Renal cortical epithelial cell (primary cell): ENCODE measurements around the gene SELENOM. TPM values are rescaled to one million over a fixed set of nuclear protein-coding genes. Genes with fewer than 3 reads are reported as not detected.
"Not testable (repeated sequence)": the region's sequence is repeated elsewhere in the genome, so short reads cannot be mapped to it uniquely, and the experiment has no call there.

ENCODE experiments used
- DNase-seq: peaks from one replicate; pipeline ENCODE4 v3.0.0-alpha.2; 2011; ENCODE audit warnings: low read depth
- total RNA-seq: library from RNA; depleted of rRNA; stranded (reverse); fragments of >200 nt; gene quantifications from 2 replicates; pipeline ENCODE4 v1.2.3, GENCODE V29; 2014

Gene SELENOM
- total RNA-seq, 1 donor from 2014 or later, result 57.9 TPM

DNA sequence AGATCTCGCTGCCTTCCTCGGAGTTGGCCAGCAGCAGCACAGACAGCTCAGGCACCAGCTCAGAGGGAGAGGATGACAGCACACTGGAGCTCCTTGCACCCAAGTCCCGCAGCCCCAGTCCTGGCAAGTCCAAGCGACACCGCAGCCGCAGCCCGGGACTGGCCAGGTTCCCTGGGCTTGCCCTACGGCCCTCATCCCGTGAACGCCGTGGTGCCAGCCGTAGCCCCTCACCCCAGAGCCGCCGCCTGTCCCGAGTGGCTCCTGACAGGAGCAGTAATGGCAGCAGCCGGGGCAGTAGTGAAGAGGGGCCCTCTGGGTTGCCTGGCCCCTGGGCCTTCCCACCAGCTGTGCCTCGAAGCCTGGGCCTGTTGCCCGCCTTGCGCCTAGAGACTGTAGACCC is 26.5 kb upstream of the SELENOM start:
- no peak for DNase-seq

DNA sequence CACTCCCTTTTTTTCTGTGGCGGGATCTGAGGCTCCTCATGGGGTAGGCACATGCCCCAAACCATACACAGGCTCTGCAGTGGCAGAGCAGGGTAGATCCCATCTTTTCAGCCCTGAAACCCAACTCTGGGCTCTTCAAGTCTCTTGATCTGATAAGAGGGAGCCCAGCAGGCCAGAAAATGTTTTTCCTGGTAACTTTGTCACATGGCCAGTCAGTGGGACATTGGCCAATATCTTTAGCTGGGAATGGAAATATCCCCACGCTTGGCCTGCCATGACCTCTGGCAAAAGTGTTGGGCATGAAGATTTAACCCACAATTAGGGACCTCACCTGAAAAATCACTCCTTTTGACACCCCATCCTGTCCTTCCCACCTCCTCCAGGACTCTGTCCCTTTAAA is 23.5 kb upstream of the SELENOM start:
- DNase-seq, result no peak

DNA sequence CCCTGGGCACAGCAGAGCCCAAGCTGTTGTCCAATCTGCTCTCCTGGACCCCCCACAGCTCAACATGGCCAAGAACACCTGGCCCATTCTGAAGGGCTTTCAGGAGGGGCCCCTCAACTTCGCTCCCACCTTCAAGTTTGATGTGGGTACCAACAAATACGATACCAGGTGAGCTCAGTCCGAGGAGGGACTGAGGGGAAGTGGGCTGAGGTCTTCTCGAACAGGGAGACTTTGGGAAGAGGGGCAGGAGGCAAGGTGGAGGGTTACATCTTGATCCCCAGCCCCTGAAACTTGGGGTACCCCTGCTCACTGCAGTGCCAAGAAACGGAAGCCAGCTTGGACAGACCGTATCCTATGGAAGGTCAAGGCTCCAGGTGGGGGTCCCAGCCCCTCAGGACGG is 20.8 kb upstream of the SELENOM start:
- no peak for DNase-seq

DNA sequence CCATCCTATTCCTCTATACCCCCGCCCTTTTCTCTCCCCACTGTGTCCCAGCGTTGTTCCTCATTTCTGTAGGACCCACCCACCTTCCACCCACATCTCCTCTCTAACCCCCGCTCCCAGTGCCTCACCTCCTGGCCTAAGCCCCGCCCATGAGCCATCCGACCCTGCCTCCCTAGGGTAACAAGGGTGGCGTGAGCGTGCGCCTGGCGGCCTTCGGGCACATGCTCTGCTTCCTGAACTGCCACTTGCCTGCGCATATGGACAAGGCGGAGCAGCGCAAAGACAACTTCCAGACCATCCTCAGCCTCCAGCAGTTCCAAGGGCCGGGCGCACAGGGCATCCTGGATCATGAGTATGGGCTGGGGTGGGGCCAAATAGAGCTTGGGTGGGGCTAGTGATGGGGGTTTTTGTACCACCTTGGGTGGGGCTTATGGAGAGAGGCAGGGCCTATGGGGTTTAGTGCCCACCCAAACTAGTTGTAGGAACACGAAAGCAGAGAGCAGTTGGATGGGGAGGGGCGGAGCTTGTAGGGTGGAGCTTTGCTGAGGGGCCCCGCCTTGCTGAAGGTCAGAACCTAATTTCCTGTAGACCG is 19.9 kb upstream of the SELENOM start:
- DNase-seq, result no peak

DNA sequence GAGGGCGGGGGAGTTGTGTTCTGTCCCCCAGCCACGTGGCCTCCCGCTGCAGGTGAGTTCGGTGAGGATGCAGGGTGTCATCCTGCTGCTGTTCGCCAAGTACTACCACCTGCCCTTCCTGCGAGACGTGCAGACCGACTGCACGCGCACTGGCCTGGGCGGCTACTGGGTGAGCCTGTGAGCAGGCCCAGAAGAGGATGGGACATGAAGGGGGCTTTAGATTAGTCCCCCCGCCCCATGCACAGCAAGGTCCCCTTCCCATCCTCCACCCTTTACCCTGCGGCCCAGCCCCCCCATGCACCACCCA is 19.5 kb upstream of the SELENOM start:
- no peak for DNase-seq

DNA sequence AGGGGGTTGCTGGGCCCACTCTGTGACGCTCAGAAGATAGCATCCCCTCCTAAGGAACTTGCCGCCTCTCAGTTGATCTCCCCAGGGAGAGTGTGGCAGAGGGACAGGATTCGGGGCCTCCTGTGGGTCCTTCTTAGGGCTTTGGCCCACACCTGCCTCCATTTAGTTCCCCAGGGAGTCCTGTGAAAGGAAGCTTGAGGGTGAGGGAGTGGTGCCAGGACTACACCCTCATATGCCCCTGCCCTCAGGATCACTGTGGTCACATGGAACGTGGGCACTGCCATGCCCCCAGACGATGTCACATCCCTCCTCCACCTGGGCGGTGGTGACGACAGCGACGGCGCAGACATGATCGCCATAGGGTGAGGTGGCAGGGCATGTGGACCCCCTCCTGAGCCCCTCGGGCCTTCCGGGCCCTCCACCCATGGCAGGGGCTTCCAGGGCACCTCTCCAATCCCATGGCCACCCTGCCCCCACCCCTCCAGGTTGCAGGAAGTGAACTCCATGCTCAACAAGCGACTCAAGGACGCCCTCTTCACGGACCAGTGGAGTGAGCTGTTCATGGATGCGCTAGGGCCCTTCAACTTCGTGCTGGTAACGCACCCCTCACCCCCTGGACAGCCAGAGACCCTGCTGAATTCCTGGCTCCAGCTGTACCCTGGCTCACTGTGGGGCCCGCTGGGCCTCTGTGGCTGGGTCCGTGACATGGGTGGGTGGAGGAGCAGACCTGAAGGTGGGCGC is 18.9 kb upstream of the SELENOM start:
- no peak for DNase-seq

DNA sequence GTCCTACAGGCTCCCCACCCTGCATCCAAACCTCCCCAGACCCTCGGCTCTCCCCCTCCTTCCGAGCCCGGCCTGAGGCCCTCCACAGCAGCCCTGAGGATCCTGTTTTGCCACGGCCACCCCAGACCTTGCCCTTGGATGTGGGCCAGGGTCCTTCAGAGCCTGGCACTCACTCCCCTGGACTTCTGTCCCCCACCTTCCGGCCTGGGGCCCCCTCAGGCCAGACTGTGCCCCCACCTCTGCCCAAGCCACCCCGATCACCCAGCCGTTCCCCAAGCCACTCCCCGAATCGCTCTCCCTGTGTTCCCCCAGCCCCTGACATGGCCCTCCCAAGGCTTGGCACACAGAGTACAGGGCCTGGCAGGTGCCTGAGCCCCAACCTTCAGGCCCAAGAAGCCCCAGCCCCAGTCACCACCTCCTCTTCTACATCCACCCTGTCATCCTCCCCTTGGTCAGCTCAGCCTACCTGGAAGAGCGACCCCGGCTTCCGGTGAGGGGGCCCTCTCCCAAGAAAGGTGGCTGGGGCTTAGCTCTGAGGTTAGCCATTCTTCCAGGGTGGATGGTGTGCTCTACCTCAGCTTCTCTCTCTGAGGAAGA is 18.3 kb upstream of the SELENOM start:
- no peak for DNase-seq

DNA sequence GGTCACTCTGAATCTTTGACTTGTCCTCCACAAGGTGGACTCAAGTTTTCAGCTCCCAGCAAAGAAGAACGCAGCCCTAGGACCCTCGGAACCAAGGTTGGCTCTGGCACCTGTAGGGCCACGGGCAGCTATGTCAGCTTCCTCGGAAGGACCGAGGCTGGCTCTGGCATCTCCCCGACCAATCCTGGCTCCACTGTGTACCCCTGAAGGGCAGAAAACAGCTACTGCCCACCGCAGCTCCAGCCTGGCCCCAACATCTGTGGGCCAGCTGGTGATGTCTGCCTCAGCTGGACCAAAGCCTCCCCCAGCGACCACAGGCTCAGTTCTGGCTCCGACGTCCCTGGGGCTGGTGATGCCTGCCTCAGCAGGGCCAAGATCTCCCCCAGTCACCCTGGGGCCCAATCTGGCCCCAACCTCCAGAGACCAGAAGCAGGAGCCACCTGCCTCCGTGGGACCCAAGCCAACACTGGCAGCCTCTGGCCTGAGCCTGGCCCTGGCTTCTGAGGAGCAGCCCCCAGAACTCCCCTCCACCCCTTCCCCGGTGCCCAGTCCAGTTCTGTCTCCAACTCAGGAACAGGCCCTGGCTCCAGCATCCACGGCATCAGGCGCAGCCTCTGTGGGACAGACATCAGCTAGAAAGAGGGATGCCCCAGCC is 17.6 kb upstream of the SELENOM start:
- no peak for DNase-seq

DNA sequence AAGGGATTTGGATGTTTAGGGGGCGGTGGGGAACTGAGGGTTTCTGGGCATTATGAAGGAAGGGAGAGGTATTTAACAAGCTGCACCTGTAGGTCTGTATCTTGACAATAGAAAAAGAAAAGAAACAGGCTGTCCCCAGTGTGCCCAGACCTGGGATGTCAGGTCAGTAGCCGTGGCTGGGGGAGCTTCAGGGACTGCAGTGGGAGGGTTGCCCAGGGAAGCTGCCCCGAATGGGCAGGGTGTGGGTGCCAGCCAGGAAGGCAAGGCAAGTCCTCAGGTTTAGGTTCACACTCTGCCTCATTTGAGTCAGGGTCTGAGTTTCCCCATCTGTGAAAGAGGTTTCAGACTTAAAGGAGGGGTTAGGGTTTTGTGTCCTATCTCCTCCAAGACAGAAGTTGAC is 16.9 kb upstream of the SELENOM start:
- DNase-seq, result no peak

DNA sequence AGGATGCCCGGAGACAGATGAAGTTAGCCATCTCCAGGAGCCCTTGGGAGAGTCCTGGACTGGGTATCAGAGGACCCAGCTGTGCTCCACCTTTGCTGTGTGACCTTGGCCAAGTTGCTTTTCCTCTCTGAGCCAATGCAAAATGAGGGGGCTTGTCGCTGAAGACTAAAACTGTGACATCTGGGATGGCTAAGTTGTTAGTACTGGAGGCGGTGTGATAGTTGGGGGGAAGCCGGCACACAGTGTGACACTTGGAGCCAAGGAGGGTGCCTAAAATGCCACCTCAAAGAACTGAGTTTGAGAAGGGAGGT is 15.9 kb upstream of the SELENOM start:
- no peak for DNase-seq

DNA sequence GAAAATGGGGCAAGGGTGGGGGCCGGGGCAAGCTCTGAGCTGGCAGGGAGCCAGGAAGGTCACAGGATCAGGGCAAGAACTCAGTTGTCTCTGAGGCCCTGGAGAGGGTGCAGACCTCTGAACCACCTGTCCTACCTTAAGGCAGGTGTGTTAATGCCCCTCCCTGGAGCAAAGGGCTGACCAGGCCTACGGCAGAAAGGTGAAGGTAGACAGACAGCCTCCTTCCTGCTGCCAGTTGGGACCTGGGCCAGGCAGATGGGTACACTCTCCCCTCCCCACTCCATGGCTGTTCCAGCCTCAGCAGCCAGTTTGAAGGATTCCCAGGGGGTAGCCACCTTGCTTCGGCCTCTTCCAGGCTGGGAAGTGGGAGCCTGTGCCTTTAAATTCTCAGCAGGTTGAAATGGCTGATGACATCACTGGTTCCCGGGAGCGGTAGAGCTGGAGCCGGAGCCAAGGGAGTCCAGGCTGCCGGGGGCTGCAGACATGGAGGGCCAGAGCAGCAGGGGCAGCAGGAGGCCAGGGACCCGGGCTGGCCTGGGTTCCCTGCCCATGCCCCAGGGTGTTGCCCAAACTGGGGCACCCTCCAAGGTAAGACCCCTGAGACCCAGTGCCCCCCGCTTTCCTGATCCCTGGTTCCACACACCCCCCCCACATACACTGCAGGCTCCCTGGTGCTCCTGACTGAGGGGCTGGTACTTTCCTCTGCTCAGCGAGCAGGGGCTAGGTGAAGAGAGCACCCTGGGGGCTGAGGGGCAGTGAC is 15.3 kb upstream of the SELENOM start, which contains the start of gene INPP5J:
INPP5J (plus strand) TSS at position 435 of the 760 bp plus-strand sequence; CDS start at position 484, 49 bp downstream.
- peak; percentile 47 for DNase-seq

DNA sequence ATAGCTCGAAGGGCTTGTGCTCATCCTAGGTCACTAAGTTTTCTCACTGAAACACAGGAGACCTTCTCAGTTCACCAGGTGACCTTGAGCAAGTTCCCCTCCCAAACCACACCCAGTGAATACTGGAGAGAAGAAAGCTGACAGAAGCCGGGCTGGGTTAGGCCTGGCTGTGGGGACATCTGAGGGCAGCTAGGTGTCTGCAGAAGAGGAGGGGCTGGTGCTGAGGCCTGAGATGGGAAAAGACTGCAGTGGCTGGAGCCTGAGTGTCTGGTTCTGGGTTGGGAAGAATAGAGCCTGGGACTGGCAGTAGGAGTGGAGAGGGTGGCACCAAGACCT is 14.8 kb upstream of the SELENOM start:
- no peak for DNase-seq

DNA sequence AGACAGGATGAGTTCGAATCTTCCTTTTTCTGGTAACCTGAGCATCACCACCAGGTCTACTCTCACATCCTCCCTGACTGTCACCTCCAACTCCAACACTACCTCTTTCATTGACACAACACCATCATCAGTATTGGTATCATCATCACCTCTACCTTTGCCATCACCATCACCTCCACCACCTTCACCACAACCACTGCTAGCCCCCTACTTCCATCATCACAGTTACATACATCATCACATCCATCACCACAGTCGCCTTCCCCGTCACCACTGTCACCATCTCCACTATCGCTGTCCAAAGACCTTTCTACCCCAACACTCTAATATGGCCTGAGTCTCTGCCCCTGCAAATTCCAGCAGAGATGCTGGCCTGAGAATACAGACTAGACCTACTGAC is 14.0 kb upstream of the SELENOM start:
- no peak for DNase-seq

DNA sequence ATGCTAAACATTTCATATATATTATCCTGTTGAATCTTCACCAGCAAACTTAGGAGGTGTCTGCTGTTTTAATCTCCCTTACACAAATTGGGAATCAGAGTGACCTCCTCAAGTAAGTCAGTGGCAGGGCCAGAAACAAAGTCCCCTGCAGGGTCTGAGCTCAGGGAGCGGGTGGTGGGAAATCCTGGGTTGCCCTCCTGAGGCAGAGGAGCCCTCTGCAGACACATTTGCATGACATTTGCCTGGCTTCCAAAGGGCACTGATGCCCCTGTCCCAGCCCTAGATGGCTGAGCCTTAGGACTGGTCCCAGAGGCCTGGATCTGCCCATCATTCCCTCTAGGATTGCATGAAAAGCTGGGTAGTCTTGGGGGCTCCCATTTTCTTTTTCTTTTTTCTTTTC is 13.3 kb upstream of the SELENOM start:
- DNase-seq, result no peak

DNA sequence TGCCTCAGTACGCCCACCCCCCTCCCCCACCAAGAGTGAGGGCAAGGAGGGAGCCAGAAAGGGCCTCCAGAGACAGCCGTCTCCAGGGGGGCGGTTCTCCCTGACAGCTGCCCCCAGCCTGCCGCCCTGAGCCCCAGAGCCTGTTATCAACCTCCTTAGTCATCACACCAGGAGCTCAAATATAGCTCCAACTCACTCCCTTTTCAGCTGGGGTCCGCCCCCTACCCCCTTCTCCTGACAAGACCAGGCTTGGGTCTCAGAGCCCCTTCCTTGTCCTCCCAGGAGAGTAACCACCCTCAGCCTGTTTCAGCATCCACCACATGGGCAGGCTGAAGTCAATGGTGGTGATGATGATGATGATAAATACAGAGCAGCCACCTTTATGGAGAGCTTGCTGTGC is 12.9 kb upstream of the SELENOM start:
- no peak for DNase-seq

DNA sequence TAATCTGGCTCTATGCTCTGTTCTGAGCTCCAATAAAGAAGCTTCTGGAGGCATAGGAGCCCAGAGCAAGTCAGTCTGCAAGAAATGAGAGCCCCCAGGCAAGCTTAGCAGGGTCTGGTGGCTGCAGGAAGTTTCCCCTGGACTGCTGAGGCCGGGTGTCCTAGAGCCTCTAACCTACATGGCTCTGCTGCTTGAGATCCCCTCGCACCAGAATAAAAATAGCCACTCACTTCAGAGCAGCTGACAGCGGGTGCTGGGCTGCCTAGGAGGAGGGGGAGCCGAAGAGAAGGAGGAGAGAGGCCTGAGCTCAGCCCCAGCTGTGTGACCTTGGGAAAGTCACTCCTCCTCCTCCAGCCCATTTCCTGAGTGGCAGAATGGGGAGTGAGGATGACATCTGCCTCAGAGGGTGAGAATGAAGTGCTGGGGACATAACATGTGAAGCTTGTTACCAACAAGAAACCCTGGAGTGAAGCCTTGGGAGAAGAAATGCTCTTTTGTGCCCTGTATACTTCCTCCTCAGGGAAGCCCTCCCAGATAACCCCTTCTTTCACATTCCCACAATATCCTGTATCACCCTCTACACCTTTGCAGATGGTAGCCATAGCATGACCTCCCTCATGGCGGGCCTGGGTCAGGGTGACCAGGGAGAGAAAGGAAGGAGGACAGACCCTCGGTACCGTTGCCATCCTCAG is 11.8 kb upstream of the SELENOM start:
- no peak for DNase-seq

DNA sequence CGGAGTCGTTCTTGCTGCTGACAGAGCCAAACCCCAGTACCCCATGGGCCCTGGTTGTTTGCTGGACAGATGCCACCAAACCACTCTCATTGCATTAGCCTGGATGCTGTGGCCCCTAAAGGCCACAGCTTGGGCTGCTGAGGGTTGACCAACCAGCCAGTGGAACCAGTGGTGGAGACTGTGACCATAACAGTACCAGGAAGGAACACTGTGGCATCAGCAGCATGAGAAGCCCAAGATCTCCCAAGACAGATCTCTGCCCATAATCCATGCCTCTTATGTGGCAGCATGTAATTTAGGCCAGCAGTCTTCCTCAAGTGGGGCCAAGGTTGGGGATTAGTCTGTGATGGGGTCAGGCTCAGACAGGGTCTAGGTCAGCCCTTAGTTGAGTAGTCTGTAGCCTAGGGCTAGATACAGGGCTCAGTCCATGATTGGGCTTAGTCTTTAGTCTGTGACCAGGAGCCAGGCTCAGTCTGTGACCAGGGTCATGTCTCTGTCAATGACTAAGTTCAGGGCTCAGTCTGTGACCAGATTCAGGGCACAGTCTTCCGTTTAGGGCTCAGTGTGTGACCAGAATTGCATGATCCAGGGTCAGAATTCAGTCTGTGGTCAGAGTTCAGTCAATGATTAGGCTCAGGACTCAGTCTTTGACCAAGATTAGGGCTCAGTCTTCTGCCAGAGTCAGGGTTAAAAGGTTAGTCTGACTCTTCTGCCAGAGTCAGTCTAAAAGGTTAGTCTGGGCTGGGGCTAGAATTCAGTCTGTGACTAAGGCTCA is 10.9 kb upstream of the SELENOM start:
- DNase-seq, result no peak

DNA sequence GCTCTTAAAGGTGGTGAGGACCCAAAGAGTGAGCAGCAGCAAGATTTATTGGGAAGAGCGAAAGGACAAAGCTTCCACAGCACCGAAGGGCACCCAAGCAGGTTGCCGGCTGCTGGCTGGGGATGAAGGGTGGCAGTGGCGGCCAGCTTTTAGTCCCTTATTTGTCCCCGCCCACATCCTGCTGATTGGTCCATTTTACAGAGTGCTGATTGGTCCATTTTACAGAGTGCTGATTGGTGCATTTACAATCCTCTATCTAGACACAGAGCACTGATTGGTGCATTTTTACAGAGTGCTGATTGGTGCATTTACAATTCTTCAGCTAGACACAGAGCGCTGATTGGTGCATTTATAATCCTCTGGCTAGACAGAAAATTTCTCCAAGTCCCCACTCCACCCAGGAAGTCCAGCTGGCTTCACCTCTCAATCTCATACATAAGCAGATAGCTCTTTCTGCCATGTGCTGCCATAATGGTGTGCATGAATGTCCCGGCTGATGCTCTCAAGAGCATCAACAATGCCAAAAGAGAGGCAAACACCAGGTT is 5.3 kb upstream of the SELENOM start:
- not testable (repeated sequence) for DNase-seq

DNA sequence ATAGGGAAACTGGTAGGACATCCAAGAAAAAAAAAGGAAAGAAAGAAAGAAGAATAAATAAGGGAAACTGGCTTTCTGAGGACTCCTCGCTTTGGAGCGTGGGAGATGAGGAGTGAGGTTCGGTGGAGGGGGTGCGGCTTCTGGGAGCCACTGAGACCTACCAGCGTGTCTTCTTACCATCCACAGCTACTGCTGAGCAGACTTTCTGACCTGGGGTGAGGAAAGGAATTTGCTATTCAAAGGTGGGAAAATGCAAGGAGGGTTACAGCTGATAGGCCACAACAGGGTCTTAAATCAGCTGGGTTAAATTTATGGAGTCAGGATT is 488 bp upstream of the SELENOM start:
- no peak for DNase-seq

DNA sequence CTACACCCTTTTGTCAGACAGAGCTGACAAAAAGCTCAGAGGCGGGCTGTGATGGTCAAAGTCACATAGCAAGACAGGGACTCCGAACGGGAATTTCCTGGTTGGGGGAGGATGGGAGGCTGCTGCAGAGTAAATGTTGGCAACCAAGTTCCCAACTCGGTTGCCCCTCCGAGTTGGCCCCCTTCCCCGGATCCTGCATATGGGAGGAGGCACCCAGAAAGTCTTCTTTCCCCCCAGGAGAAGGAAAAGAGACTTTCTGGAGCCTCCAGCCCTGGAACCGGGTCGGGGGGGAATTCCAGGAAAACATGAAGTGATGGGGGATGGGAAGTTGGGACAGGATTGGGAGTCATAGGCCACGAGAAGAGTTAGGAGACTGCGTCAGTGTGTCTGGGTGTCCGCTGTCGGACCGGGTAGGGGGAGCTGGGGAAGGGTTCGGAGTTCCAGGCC is 614 bp downstream of the SELENOM start:
- DNase-seq, result no peak

DNA sequence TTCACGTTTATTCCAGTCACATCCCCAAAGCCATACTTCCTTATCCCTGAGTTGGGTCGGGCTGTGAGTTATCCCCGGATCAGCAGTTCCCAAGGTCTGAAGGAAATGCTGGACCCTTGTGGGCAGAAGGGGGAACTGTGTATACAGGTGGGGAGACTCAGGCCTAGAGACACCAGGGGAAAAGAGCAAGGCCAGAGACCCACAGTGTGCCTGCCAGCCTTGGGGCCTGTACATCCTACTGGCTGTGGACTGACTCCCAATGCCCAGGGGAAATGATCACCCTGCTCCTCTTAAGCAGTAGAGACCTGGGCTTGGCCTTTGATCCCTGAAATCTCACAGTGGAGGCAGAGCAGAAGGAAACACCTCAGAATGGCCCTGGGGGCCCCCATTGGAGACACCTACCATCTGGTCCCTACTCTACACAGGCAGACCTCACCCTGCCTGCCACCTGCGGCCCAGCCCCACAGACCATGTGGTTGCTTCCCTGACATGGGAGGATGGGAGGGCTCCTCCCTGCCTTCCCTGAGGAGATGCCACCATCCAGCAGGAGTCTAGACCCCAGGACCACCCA is 1.3 kb downstream of the SELENOM start:
- no peak for DNase-seq
